KOPT-K1 (cell line): ENCODE results near the gene IL31RA.
A peak's percentile ranks its signal among the peaks of the same experiment; 100 is the strongest.

Source experiments
- H3K27ac ChIP-seq: fragments of 200-600 bp; sonication (generic); 2 replicates; pipeline ENCODE4 v1.5.1; 2016; ENCODE audit warnings: antibody characterized with exemption, mild to moderate bottlenecking, low read depth, low read length; ENCODE audit not compliant: poor library complexity, severe bottlenecking
- H3K36me3 ChIP-seq: fragments of 200-600 bp; sonication (generic); 2 replicates; pipeline ENCODE4 v1.5.1; 2017; ENCODE audit warnings: antibody characterized with exemption, mild to moderate bottlenecking, low read length, moderate library complexity; ENCODE audit not compliant: insufficient read depth
- H3K9me3 ChIP-seq: fragments of 200-600 bp; sonication (generic); 2 replicates; pipeline ENCODE4 v1.5.1; 2017; ENCODE audit warnings: antibody characterized with exemption, low read length, mild to moderate bottlenecking; ENCODE audit not compliant: insufficient read depth, poor library complexity, severe bottlenecking

The IL31RA gene

GRCh38 chr5:55852503-55852902 lies 1.3 kb downstream of the IL31RA start:
- Histone ChIP-seq H3K9me3 (no peaks in the 10 kb centered on the region), H3K36me3 (no peaks in the 10 kb centered on the region), H3K27ac (no peak overlapping the region)

- no peak overlapping the region for H3K27ac ChIP-seq
- H3K36me3 ChIP-seq, result no peaks in the 10 kb centered on the region
These were observed 2.0 kb downstream of the IL31RA start for GRCh38 chr5:55853041-55853670.

GRCh38 chr5:55853818-55854217 lies 2.7 kb downstream of the IL31RA start:
- Histone ChIP-seq H3K9me3 (no peaks in the 10 kb centered on the region), H3K27ac (no peak overlapping the region)

More at GRCh38 chr5:55853041-55853670, 2.0 kb downstream of the IL31RA start:
- H3K9me3 ChIP-seq, result no peaks in the 10 kb centered on the region

GRCh38 chr5:55855509-55855908 lies 4.4 kb downstream of the IL31RA start:
- Histone ChIP-seq H3K9me3 (no peaks in the 10 kb centered on the region), H3K36me3 (no peaks in the 10 kb centered on the region), H3K27ac (peak overlapping the region; percentile 43)

More at GRCh38 chr5:55853818-55854217, 2.7 kb downstream of the IL31RA start:
- no peaks in the 10 kb centered on the region for H3K36me3 ChIP-seq

GRCh38 chr5:55856516-55857246 lies 5.5 kb downstream of the IL31RA start:
- Histone ChIP-seq H3K36me3 (no peaks in the 10 kb centered on the region), H3K27ac (peak overlapping the region; percentile 43), H3K9me3 (no peaks in the 10 kb centered on the region)

- H3K9me3 ChIP-seq, result no peaks in the 10 kb centered on the region
- H3K27ac ChIP-seq, result peak overlapping the region; percentile 43
- H3K36me3 ChIP-seq, result no peaks in the 10 kb centered on the region
These were observed 6.1 kb downstream of the IL31RA start for GRCh38 chr5:55857247-55857640.

GRCh38 chr5:55858104-55858503 lies 6.9 kb downstream of the IL31RA start:
- H3K27ac ChIP-seq, result no peak overlapping the region
- H3K9me3 ChIP-seq, result no peaks in the 10 kb centered on the region

GRCh38 chr5:55860288-55860687 lies 9.1 kb downstream of the IL31RA start:
- Histone ChIP-seq H3K9me3 (no peaks in the 10 kb centered on the region), H3K36me3 (no peaks in the 10 kb centered on the region), H3K27ac (no peak overlapping the region)

More at GRCh38 chr5:55858104-55858503, 6.9 kb downstream of the IL31RA start:
- no peaks in the 10 kb centered on the region for H3K36me3 ChIP-seq

- Histone ChIP-seq H3K27ac (no peak overlapping the region), H3K9me3 (no peaks in the 10 kb centered on the region), H3K36me3 (no peaks in the 10 kb centered on the region)
These were observed 9.6 kb downstream of the IL31RA start for GRCh38 chr5:55860709-55861108.

GRCh38 chr5:55864606-55865541 lies 13.7 kb downstream of the IL31RA start:
- no peaks in the 10 kb centered on the region for H3K9me3 ChIP-seq
- H3K36me3 ChIP-seq, result no peaks in the 10 kb centered on the region
- no peak overlapping the region for H3K27ac ChIP-seq

GRCh38 chr5:55865831-55866230 lies 14.7 kb downstream of the IL31RA start:
- H3K27ac ChIP-seq, result no peak overlapping the region
- no peaks in the 10 kb centered on the region for H3K9me3 ChIP-seq
- no peaks in the 10 kb centered on the region for H3K36me3 ChIP-seq

GRCh38 chr5:55866485-55866884 lies 15.3 kb downstream of the IL31RA start:
- no peaks in the 10 kb centered on the region for H3K36me3 ChIP-seq
- no peak overlapping the region for H3K27ac ChIP-seq

GRCh38 chr5:55866934-55867333 lies 15.8 kb downstream of the IL31RA start:
- H3K9me3 ChIP-seq, result no peaks in the 10 kb centered on the region
- no peaks in the 10 kb centered on the region for H3K36me3 ChIP-seq
- no peak overlapping the region for H3K27ac ChIP-seq

More at GRCh38 chr5:55866485-55866884, 15.3 kb downstream of the IL31RA start:
- no peaks in the 10 kb centered on the region for H3K9me3 ChIP-seq

- Histone ChIP-seq H3K36me3 (no peaks in the 10 kb centered on the region), H3K9me3 (no peaks in the 10 kb centered on the region), H3K27ac (no peak overlapping the region)
These were observed 17.7 kb downstream of the IL31RA start for GRCh38 chr5:55868846-55869245.

- no peaks in the 10 kb centered on the region for H3K9me3 ChIP-seq
- no peaks in the 10 kb centered on the region for H3K36me3 ChIP-seq
- H3K27ac ChIP-seq, result no peak overlapping the region
These were observed 18.7 kb downstream of the IL31RA start for GRCh38 chr5:55869847-55870246.
